Astrocyte of the spinal cord (primary cell): ENCODE data around the gene MEF2D.

Source experiments
- DNase-seq: peaks from one replicate; pipeline ENCODE4 v3.0.0; 2011; ENCODE audit warnings: low read depth, low spot score
- H3K4me3 ChIP-seq: 2 replicates; pipeline ENCODE4 v1.5.1; 2011; ENCODE audit warnings: low read depth, mild to moderate bottlenecking, low read length, moderate library complexity
- in situ Hi-C: cut with HindIII; loops from 2 replicates; pipeline ENCODE4 v1.10.0; 2017; ENCODE audit warnings: low sequenced_read_pairs
- TF ChIP-seq, protein P1 (sequence below): IDR thresholded peaks from 2 replicates; pipeline ENCODE4 v1.5.1; 2012; ENCODE audit warnings: low read depth, mild to moderate bottlenecking, low read length, inconsistent platforms

MEF2D gene

DNA sequence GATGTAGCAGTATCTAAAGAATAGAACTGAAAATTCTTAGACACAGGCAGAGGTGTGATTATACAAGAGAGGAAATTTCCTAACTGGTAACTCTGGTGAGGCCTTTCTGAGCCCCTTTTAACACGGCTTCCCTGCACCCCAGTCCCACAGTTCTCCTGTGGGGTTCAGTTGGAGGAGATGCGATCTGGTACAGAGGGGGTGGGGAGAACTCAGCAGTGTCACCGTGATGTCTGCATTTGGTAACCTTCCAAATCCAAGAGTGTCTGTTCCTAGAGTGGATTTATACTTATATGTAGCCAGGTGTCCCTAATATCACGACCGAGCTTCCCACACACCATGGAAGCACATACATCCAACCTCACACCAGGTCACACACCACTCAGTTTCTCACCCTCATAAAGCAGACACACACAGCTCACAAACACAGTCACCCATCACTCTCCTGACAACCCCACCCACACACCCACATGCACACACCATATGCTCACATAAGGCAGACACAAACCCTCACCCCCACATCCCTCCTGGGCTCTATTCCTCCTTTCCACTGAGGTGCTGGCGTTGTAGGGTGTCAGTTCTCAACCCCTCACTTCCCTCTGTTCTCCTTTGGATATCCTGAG, 83.1 kb downstream of the MEF2D start:
- TF ChIP-seq, protein P1, sequence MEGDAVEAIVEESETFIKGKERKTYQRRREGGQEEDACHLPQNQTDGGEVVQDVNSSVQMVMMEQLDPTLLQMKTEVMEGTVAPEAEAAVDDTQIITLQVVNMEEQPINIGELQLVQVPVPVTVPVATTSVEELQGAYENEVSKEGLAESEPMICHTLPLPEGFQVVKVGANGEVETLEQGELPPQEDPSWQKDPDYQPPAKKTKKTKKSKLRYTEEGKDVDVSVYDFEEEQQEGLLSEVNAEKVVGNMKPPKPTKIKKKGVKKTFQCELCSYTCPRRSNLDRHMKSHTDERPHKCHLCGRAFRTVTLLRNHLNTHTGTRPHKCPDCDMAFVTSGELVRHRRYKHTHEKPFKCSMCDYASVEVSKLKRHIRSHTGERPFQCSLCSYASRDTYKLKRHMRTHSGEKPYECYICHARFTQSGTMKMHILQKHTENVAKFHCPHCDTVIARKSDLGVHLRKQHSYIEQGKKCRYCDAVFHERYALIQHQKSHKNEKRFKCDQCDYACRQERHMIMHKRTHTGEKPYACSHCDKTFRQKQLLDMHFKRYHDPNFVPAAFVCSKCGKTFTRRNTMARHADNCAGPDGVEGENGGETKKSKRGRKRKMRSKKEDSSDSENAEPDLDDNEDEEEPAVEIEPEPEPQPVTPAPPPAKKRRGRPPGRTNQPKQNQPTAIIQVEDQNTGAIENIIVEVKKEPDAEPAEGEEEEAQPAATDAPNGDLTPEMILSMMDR = no peak
- in situ Hi-C loops = no loop called here

DNA sequence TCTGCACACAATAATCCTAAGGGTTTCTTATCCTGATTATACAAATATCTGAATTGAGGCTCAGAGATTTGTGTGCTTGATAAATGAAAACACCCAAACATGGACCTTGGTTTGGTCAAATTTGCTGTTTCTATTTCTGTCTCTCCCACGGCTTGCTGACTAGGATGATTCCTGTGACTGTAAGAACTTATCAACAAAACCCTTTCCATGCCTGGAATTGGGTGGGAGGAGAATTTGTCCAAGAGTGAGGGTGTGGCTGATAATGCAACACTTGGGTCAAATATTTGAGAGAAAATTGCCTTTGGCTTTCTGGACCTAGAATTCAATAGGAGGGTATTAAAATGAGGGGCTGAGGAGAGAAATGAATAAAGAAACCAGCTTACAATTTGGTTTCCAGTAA, 83.6 kb downstream of the MEF2D start:
- H3K4me3 ChIP-seq = no peak overlapping the region
- in situ Hi-C loops = no loop called here
- TF ChIP-seq, protein P1 = no peak
- DNase-seq = no peak

More for the DNA sequence above, 83.1 kb downstream of the MEF2D start:
- no peak for DNase-seq
- H3K4me3 ChIP-seq = no peak overlapping the region

DNA sequence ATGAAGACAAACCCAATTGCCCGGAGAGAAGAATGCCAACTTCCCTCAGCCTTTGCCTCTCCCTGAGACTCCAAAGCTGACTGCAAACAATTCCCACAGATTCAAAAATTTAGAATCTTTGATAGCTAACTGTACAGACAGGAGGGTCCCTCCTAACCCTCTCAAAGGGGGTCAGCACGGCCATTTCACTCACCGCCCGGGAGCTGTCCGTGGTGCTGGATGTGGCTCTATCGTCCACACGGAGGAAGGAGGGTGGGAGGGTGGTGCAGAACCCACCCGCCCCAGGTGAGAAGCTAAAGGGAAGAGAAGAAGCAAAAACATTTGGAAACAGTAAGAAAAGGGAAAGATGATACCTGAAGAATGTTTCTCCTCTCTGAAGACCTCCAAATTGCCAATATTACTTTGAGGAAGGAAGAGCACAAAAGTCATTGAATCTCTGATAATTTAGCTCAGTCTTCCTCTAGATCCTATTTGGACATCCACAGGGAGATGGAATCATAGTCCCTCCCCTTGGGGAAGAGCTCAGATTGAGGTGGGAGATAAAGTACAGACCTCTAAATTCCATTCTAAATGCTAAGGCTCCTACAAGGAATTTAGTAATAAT, 86.0 kb downstream of the MEF2D start:
- no peak for DNase-seq
- in situ Hi-C loops = no loop called here
- TF ChIP-seq, protein P1 = no peak
- no peak overlapping the region for H3K4me3 ChIP-seq
